ENCODE results near the gene POC1B.

GRCh38 chr12:89382328-89382727 is 143.5 kb downstream of the POC1B start:
- no peak for TF ChIP-seq SP1 (IDR thresholded peaks at IDR 0.05)
- TF ChIP-seq TARDBP (IDR thresholded peaks at IDR 0.05): no peak
- no peak for TF ChIP-seq HDGF (IDR thresholded peaks at IDR 0.05; ENCODE audit: borderline replicate concordance)
- no peak for TF ChIP-seq BHLHE40 (IDR thresholded peaks at IDR 0.05; ENCODE audit: borderline replicate concordance)
- TF ChIP-seq SUZ12 (IDR thresholded peaks at IDR 0.05): no peak
